ENCODE measurements around the gene PDSS2.

GRCh38 chr6:107231243-107231642 lies 228.1 kb downstream of the PDSS2 start:
- TF ChIP-seq POLR2A (IDR thresholded peaks at IDR 0.05; ENCODE audit: low read depth, low read length) (no peak), POLR2AphosphoS5 (IDR thresholded peaks at IDR 0.05; ENCODE audit: low read depth, low read length) (no peak), TAF1 (IDR thresholded peaks at IDR 0.05; ENCODE audit: low read depth, low read length) (no peak), POU2F2 (IDR thresholded peaks at IDR 0.05; ENCODE audit: low read depth, low read length) (no peak)

All from GM12891 (cell line).